HepG2 (cell line): ENCODE results near the gene CLPSL2. TPM values are rescaled to one million over a fixed set of nuclear protein-coding genes. Genes with fewer than 3 reads are reported as not detected.
A peak's percentile ranks its signal among the peaks of the same experiment; 100 is the strongest.

ENCODE experiments used
- FOSL1 ChIP-seq: sonication (generic); formaldehyde crosslinking; IDR thresholded peaks from 2 replicates; pipeline ENCODE4 v1.9.0; 2021; ENCODE audit warnings: missing genetic modification reagents, borderline replicate concordance
- PRDM10 ChIP-seq: sonication (generic); formaldehyde crosslinking; IDR thresholded peaks from 2 replicates; pipeline ENCODE4 v1.4.0; 2020; ENCODE audit warnings: low read depth, missing genetic modification reagents
- ZIK1 ChIP-seq: sonication (generic); formaldehyde crosslinking; IDR thresholded peaks from 2 replicates; pipeline ENCODE4 v1.5.0; 2020; ENCODE audit warnings: mild to moderate bottlenecking, low read depth, missing genetic modification reagents, borderline replicate concordance
- ZNF232 ChIP-seq: sonication (generic); formaldehyde crosslinking; IDR thresholded peaks from 2 replicates; pipeline ENCODE4 v1.4.0; 2020; ENCODE audit warnings: missing genetic modification reagents, borderline replicate concordance
- ZNF235 ChIP-seq: sonication (generic); formaldehyde crosslinking; IDR thresholded peaks from 2 replicates; pipeline ENCODE4 v1.8.1; 2023; ENCODE audit warnings: mild to moderate bottlenecking, missing genetic modification reagents, borderline replicate concordance
- ZNF512 ChIP-seq: sonication (generic); formaldehyde crosslinking; IDR thresholded peaks from 2 replicates; pipeline ENCODE4 v1.4.0; 2020; ENCODE audit warnings: mild to moderate bottlenecking, missing genetic modification reagents
- ZNF75D ChIP-seq: sonication (generic); formaldehyde crosslinking; IDR thresholded peaks from 2 replicates; pipeline ENCODE4 v1.8.1; 2023; ENCODE audit warnings: missing genetic modification reagents, mild to moderate bottlenecking, borderline replicate concordance
- ZXDC ChIP-seq: sonication (generic); formaldehyde crosslinking; IDR thresholded peaks from 2 replicates; pipeline ENCODE4 v1.5.0; 2020; ENCODE audit warnings: mild to moderate bottlenecking, missing genetic modification reagents
- polyA plus RNA-seq, 8 experiments: library from polyadenylated mRNA; depleted of rRNA in 3 of 8; stranded (reverse) in 7 of 8; unstranded in 1 of 8; fragments of >200 nt; fragmentation: Illumina TruSeq in 4 of 8; extraction: Trizol in 4 of 8; gene quantifications; 2 replicates each; pipeline versions ENCODE4 v1.2.1 to v1.2.3, GENCODE V29; 2011 to 2016; ENCODE audit warnings: low read depth in 4 of 8, missing spikeins in 1 of 8, mixed read lengths in 1 of 8; ENCODE audit not compliant: insufficient read depth in 1 of 8
- total RNA-seq, 5 experiments: library from RNA; depleted of rRNA; stranded (reverse); fragments of >200 nt; fragmentation: Illumina TruSeq; extraction: Trizol; gene quantifications; 2 replicates each; pipeline ENCODE4 v1.2.3, GENCODE V29; 2016; ENCODE audit warnings: low read depth in 1 of 5
- TF ChIP-seq, protein P1 (sequence below): sonication (generic); formaldehyde crosslinking; IDR thresholded peaks from 2 replicates; pipeline ENCODE4 v1.5.0; 2020; ENCODE audit warnings: mild to moderate bottlenecking, missing genetic modification reagents, moderate library complexity
- TF ChIP-seq, protein P2 (sequence below): sonication (generic); formaldehyde crosslinking; IDR thresholded peaks from 2 replicates; pipeline ENCODE4 v1.4.0; 2020; ENCODE audit warnings: missing genetic modification reagents
- TF ChIP-seq, protein P3 (sequence below), 2 experiments: sonication (generic) in 1 of 2; formaldehyde crosslinking in 1 of 2; IDR thresholded peaks; 2 replicates each; pipeline versions ENCODE4 v1.4.0 to v1.6.1; 2016 to 2020; ENCODE audit warnings: borderline replicate concordance in 1 of 2, low read depth in 1 of 2, mild to moderate bottlenecking in 1 of 2, missing genetic modification reagents in 1 of 2

The CLPSL2 gene
- total and polyA plus RNA-seq, 2 of the 13 experiments (the other 11 are each of a cell fraction or from before 2014, with no cell fraction given): not detected

DNA sequence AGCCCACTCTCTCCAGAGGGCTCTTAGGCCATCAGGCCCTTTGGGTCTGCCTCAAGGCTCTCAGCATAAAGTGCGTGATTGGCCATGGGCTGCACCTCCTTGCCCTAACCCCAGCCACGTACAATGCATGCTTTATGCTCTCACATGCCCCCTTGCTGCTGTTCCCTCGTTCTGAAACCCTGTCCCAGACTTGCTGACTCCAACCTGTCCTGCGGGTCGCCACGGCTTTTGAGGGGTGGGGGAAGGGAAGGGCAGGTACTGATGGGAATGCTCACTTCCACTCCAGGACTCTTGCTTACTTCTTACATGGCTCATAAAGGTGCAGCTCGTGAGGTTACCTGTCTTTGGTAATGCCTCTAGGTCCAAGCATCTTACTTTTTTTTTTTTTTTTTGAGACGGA, 33.6 kb upstream of the CLPSL2 start (continued):
- TF ChIP-seq ZXDC (CRISPR knock-in tag) (no peak), PRDM10 (CRISPR knock-in tag) (no peak), ZNF512 (CRISPR knock-in tag) (no peak), ZNF232 (CRISPR knock-in tag) (no peak), ZNF235 (CRISPR knock-in tag) (no peak), ZIK1 (CRISPR knock-in tag) (peak; percentile 56; the same call in 1 of the 2 replicates), FOSL1 (CRISPR knock-in tag) (no peak), ZNF75D (CRISPR knock-in tag) (no peak)
- TF ChIP-seq, protein P1, sequence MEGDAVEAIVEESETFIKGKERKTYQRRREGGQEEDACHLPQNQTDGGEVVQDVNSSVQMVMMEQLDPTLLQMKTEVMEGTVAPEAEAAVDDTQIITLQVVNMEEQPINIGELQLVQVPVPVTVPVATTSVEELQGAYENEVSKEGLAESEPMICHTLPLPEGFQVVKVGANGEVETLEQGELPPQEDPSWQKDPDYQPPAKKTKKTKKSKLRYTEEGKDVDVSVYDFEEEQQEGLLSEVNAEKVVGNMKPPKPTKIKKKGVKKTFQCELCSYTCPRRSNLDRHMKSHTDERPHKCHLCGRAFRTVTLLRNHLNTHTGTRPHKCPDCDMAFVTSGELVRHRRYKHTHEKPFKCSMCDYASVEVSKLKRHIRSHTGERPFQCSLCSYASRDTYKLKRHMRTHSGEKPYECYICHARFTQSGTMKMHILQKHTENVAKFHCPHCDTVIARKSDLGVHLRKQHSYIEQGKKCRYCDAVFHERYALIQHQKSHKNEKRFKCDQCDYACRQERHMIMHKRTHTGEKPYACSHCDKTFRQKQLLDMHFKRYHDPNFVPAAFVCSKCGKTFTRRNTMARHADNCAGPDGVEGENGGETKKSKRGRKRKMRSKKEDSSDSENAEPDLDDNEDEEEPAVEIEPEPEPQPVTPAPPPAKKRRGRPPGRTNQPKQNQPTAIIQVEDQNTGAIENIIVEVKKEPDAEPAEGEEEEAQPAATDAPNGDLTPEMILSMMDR (CRISPR knock-in tag): peak; percentile 64
- TF ChIP-seq, protein P2, sequence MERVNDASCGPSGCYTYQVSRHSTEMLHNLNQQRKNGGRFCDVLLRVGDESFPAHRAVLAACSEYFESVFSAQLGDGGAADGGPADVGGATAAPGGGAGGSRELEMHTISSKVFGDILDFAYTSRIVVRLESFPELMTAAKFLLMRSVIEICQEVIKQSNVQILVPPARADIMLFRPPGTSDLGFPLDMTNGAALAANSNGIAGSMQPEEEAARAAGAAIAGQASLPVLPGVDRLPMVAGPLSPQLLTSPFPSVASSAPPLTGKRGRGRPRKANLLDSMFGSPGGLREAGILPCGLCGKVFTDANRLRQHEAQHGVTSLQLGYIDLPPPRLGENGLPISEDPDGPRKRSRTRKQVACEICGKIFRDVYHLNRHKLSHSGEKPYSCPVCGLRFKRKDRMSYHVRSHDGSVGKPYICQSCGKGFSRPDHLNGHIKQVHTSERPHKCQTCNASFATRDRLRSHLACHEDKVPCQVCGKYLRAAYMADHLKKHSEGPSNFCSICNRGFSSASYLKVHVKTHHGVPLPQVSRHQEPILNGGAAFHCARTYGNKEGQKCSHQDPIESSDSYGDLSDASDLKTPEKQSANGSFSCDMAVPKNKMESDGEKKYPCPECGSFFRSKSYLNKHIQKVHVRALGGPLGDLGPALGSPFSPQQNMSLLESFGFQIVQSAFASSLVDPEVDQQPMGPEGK: no peak; the same call in 1 of the 2 replicates
- TF ChIP-seq, protein P3, sequence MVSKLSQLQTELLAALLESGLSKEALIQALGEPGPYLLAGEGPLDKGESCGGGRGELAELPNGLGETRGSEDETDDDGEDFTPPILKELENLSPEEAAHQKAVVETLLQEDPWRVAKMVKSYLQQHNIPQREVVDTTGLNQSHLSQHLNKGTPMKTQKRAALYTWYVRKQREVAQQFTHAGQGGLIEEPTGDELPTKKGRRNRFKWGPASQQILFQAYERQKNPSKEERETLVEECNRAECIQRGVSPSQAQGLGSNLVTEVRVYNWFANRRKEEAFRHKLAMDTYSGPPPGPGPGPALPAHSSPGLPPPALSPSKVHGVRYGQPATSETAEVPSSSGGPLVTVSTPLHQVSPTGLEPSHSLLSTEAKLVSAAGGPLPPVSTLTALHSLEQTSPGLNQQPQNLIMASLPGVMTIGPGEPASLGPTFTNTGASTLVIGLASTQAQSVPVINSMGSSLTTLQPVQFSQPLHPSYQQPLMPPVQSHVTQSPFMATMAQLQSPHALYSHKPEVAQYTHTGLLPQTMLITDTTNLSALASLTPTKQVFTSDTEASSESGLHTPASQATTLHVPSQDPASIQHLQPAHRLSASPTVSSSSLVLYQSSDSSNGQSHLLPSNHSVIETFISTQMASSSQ (IDR thresholded peaks at IDR 0.05; ENCODE audit: low read depth): no peak
- TF ChIP-seq, protein P3 (CRISPR knock-in tag; IDR thresholded peaks at IDR 0.05; ENCODE audit: borderline replicate concordance): peak; percentile 27; the same call in 1 of the 2 replicates
